Measurements from ENCODE around the gene CLCA1.

GRCh38 chr1:86429122-86429725 lies 39.5 kb upstream of the CLCA1 start:
- TF ChIP-seq CTCF (IDR thresholded peaks at IDR 0.05) (no peak), POLR2A (IDR thresholded peaks at IDR 0.05) (no peak)

Data from testis (tissue), 2 donors.